Right lobe of liver (tissue), 4 donors: Measurements from ENCODE around the gene HDAC4.

Source experiments
- POLR2A ChIP-seq: fragments of 450-650 bp; IDR thresholded peaks from one replicate; pipeline ENCODE4 v1.6.1; 2017; ENCODE audit warnings: antibody characterized with exemption, mild to moderate bottlenecking
- TF ChIP-seq, protein P1 (sequence below), 4 donors: fragments of 200-600 bp in 3 of 4; fragments of 450-650 bp in 1 of 4; IDR thresholded peaks; one replicate each; pipeline versions ENCODE4 v1.5.1 to v1.8.0; 2016 to 2022; ENCODE audit warnings: antibody characterized with exemption in 4 of 4, mild to moderate bottlenecking in 2 of 4
- donor health status: DM: no; HTN: no; CAD: no.
- donor health status: DM: no; HTN: no; CAD: no.
- donor health status: DM: no; HTN: yes; CAD: no.

DNA sequence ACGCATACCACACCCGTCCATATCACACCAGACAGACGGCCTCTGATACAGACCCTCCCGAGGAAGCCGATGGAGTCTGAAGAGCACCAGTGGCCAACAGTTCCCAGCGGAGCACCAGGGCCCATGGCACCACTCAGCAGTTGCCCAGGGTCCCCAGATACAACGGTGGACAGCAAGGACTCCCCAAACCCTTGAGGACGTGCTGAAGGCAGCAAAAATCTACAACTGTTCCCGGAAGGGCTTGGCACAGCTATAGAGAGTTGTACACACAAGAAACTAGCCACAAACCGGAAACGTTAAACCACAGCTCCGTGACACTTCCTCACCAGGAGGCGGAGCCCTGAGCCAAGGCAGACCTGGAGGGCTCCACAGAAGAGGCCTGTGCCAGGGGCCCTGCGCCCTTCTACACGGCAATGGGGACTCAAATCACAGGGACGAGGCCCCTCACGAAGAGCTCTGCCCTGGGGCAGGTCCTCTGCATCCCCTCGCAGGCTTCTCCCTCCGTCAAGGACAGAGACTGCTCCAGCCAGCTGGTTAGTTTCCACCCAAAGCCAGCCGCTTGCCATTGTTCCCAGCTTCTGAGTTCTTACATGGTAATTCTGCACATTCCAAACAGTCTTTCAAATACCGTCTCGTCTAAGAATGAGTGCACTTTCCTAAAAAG is 133.4 kb downstream of the HDAC4 start:
- TF ChIP-seq, protein P1, sequence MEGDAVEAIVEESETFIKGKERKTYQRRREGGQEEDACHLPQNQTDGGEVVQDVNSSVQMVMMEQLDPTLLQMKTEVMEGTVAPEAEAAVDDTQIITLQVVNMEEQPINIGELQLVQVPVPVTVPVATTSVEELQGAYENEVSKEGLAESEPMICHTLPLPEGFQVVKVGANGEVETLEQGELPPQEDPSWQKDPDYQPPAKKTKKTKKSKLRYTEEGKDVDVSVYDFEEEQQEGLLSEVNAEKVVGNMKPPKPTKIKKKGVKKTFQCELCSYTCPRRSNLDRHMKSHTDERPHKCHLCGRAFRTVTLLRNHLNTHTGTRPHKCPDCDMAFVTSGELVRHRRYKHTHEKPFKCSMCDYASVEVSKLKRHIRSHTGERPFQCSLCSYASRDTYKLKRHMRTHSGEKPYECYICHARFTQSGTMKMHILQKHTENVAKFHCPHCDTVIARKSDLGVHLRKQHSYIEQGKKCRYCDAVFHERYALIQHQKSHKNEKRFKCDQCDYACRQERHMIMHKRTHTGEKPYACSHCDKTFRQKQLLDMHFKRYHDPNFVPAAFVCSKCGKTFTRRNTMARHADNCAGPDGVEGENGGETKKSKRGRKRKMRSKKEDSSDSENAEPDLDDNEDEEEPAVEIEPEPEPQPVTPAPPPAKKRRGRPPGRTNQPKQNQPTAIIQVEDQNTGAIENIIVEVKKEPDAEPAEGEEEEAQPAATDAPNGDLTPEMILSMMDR (IDR thresholded peaks at IDR 0.05) = peak in 1 of 4 donors; percentile 7
- peak; percentile 31 for TF ChIP-seq POLR2A
